ENCODE data around the gene EML5.
"Not testable (repeated sequence)": the region's sequence is repeated elsewhere in the genome, so short reads cannot be mapped to it uniquely, and the experiment has no call there.

The EML5 gene

DNA sequence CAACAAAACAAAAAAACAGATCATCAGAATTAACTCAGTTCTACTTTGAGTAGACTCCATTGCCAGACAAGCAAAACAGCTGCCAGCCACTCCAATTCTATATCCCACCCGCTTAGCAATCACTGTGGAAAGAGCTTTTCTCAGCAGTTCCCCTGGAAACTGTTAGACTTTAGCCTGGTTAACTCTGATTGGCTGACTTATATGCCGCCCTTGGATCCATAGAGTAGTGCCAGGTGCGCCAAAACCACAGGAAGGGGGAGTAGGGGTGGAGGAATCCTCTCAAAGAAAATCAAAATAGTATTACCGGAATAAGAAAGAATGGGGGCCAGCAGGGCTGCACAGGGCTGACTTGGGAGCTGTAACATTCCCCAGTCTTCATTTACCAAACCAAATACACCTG lies 5.4 kb upstream of the EML5 start:
- no peaks in the 10 kb centered on the region for H3K36me3 ChIP-seq (ENCODE audit: control insufficient read depth, insufficient read depth, low read length)
- H3K9ac ChIP-seq (ENCODE audit: low read length) = no peak overlapping the region
- H3K4me3 ChIP-seq (ENCODE audit: low read length) = no peak overlapping the region
- H3K9me3 ChIP-seq (ENCODE audit: control insufficient read depth, low read length) = no peaks in the 10 kb centered on the region
- H3K27me3 ChIP-seq (ENCODE audit: control insufficient read depth, insufficient read depth, low read length) = no peaks in the 10 kb centered on the region
- H3K4me1 ChIP-seq (ENCODE audit: control insufficient read depth, insufficient read depth, low read length) = peaks cover 4% of the 10 kb centered on the region

DNA sequence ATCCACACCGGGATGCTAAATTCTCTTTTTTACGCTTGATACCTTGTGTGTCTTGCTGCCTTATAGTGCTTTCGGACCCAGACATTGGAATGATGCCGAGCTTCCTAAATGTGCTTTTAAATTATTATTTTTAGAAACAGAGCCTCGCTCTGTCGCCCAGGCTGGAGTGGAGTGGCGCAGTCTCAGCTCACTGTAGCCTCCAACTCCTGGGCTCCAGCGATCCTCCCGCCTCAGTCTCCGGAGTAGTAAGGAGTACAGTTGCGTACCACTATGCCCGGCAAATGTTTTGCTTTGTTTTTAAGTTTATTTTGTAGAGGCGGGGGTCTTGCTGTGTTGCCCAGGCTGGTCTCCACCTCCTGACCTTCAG lies 489 bp upstream of the EML5 start:
- no peak overlapping the region for H3K4me3 ChIP-seq (ENCODE audit: low read length)
- H3K9ac ChIP-seq (ENCODE audit: low read length) = peak overlapping the region; percentile 60
- no peaks in the 10 kb centered on the region for H3K9me3 ChIP-seq (ENCODE audit: control insufficient read depth, low read length)
- H3K27me3 ChIP-seq (ENCODE audit: control insufficient read depth, insufficient read depth, low read length) = peaks cover 12% of the 10 kb centered on the region
- H3K4me1 ChIP-seq (ENCODE audit: control insufficient read depth, insufficient read depth, low read length) = peaks cover 11% of the 10 kb centered on the region
- H3K36me3 ChIP-seq (ENCODE audit: control insufficient read depth, insufficient read depth, low read length) = no peaks in the 10 kb centered on the region

DNA sequence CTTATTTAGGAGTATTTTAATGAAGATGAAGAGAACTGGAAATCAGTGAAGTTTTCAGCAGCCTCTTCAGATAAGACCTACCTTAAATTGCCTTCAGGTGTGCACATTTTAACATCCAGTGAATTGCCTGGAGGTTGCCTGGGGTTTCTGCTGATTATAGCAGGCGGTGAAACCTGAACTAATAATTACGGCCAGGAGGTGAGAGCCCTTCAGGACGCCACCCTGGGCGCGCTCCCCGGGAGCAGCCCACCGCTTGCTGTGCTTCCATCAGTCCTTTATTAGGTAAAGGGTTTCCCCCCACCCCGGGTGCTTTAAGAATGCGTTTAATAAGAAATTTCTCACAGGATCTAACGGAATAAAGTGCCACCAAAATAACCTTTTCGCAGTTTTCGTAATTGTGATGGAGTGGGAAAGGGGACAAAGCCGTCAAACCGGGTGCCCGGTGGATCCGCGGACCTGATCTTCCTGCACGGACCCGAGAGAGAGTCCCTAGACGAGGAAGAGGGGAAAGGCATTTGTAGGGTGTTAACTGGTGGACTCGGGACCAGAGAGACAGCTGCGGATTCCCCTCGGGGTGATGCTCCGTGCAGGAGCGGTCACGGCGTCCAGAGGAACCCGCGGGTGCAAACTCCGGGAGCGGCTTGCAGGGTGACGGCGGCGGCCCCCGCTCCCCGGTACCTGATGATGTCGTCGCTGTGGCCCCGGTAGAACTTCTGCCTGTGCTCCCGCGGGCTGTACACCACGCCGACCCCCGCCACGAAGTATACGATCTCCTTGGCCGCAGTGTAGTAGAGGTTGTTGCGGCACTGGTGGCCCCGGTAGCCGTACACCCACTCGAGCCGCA lies 902 bp downstream of the EML5 start:
- Histone ChIP-seq H3K9me3 (ENCODE audit: control insufficient read depth, low read length) (no peaks in the 10 kb centered on the region), H3K4me1 (ENCODE audit: control insufficient read depth, insufficient read depth, low read length) (peaks cover 11% of the 10 kb centered on the region), H3K9ac (ENCODE audit: low read length) (peak overlapping the region; percentile 60), H3K36me3 (ENCODE audit: control insufficient read depth, insufficient read depth, low read length) (no peaks in the 10 kb centered on the region), H3K27me3 (ENCODE audit: control insufficient read depth, insufficient read depth, low read length) (peaks cover 12% of the 10 kb centered on the region), H3K4me3 (ENCODE audit: low read length) (no peak overlapping the region)

DNA sequence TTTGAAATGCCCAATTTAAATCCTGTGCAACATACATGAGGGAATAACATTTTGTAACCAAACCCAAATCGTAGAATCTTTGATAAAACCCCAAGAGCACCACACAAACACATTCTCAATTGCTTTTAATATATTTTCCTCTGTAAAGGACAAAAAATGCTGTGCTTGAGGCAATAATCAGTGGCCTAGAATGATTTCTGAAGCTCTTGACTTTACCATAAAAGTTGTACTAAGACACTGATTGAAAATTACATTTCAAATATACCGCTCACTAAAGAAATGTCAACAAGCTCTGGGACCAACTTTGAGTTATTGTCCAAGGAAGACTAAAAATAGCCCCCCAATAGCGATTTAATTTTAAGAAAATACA lies 1.5 kb downstream of the EML5 start:
- H3K27me3 ChIP-seq (ENCODE audit: control insufficient read depth, insufficient read depth, low read length) = peaks cover 12% of the 10 kb centered on the region
- H3K4me3 ChIP-seq (ENCODE audit: low read length) = no peak overlapping the region

DNA sequence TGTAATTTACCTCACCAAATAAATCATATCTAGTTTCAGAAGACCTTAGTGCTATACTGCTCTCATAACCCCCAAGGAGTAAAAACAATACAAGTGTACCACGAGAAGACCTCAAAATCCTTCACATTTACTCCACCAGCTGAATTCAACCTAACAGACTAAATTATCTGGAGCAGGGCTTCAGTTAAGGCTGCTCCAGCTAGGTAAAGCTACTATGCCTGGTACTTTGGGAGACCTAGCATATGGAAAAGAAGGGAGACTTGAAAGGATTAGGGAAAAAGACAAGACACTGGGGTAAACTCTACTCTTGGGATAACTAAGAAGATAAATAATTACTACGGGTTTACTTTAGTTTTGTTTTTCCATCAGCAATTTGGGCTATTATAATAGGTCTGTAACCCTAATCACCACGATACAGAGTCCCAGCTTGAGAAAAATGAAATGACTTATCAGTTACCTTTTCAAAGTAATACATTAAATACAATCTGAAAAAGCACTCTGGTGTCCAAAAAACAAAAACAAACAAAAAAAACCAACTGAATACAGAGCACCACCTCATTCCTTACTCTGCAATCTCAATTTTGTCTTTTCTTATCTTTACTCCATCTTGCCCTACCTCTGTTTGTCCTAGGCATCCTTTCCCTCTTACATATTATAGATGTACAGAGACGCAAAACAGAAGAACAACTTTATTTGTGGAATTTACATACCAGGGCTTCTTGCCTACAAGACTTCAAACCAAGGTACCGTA lies 2.1 kb downstream of the EML5 start:
- H3K9me3 ChIP-seq (ENCODE audit: control insufficient read depth, low read length) = no peaks in the 10 kb centered on the region
- peaks cover 11% of the 10 kb centered on the region for H3K4me1 ChIP-seq (ENCODE audit: control insufficient read depth, insufficient read depth, low read length)
- H3K36me3 ChIP-seq (ENCODE audit: control insufficient read depth, insufficient read depth, low read length) = no peaks in the 10 kb centered on the region
- H3K27me3 ChIP-seq (ENCODE audit: control insufficient read depth, insufficient read depth, low read length) = peaks cover 12% of the 10 kb centered on the region
- no peak overlapping the region for H3K9ac ChIP-seq (ENCODE audit: low read length)
- H3K4me3 ChIP-seq (ENCODE audit: low read length) = no peak overlapping the region

More for the DNA sequence above, 1.5 kb downstream of the EML5 start:
- H3K36me3 ChIP-seq (ENCODE audit: control insufficient read depth, insufficient read depth, low read length) = no peaks in the 10 kb centered on the region
- no peak overlapping the region for H3K9ac ChIP-seq (ENCODE audit: low read length)
- peaks cover 11% of the 10 kb centered on the region for H3K4me1 ChIP-seq (ENCODE audit: control insufficient read depth, insufficient read depth, low read length)
- H3K9me3 ChIP-seq (ENCODE audit: control insufficient read depth, low read length) = no peaks in the 10 kb centered on the region

DNA sequence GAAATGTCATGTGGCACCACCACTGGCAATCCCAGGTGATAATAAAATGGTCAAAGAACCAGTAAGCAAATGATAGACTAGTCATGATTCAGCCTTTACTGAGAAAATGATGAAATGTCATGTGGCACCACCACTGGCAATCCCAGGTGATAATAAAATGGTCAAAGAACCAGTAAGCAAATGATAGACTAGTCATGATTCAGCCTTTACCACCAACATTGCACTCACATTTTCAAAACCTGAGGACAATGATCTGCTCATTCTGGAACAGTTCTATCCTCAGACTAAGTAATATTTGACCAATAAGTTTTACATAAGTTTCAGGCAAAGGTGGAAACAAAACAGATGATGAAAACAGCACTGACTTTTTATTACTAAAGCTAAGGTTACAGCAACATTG lies 3.2 kb downstream of the EML5 start:
- H3K4me3 ChIP-seq (ENCODE audit: low read length); H3K9me3 ChIP-seq (ENCODE audit: control insufficient read depth, low read length); H3K9ac ChIP-seq (ENCODE audit: low read length); H3K36me3 ChIP-seq (ENCODE audit: control insufficient read depth, insufficient read depth, low read length): not testable (repeated sequence)
- Histone ChIP-seq H3K27me3 (ENCODE audit: control insufficient read depth, insufficient read depth, low read length) (peaks cover 12% of the 10 kb centered on the region), H3K4me1 (ENCODE audit: control insufficient read depth, insufficient read depth, low read length) (peaks cover 11% of the 10 kb centered on the region)

DNA sequence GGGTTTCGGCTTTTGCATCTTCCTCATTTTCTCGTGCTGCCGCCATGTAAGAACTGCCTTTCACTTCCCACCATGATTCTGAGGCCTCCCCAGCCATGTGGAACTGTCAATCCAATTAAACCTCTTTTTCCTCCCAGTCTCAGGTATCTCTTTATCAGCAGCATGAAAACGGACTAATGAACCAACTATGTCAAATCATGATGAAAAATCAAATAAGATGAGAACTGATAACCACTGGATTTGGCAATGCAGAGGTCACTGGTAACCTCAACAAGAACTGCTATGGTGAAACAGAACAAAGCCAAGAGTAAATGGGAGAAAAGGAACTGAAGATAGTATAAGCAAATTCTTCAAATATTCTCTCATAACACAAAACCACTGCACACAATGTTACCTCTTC lies 6.0 kb downstream of the EML5 start:
- Histone ChIP-seq H3K27me3 (ENCODE audit: control insufficient read depth, insufficient read depth, low read length) (peaks cover 8% of the 10 kb centered on the region), H3K9ac (ENCODE audit: low read length) (no peak overlapping the region), H3K4me1 (ENCODE audit: control insufficient read depth, insufficient read depth, low read length) (no peaks in the 10 kb centered on the region)

DNA sequence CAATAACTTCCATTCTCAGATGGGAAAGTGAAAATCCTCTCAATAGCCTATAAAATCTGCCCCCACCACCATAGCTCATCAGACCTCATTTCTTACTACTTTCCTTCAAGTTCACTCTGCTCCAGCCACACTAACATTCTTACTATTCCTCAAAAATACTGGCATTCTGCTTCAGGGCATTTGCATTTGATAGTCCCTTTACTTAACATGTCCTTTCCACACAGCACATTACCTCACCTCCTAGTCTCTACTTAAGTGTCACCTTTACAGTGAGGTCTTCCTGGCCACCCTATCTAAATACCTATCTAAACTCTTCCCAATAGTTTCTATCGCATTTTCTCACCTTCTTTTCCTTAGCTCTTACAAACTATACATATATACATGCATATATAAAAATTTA lies 6.8 kb downstream of the EML5 start:
- Histone ChIP-seq H3K9ac (ENCODE audit: low read length) (no peak overlapping the region), H3K9me3 (ENCODE audit: control insufficient read depth, low read length) (no peaks in the 10 kb centered on the region), H3K4me1 (ENCODE audit: control insufficient read depth, insufficient read depth, low read length) (no peaks in the 10 kb centered on the region), H3K4me3 (ENCODE audit: low read length) (no peak overlapping the region), H3K36me3 (ENCODE audit: control insufficient read depth, insufficient read depth, low read length) (no peaks in the 10 kb centered on the region), H3K27me3 (ENCODE audit: control insufficient read depth, insufficient read depth, low read length) (peaks cover 4% of the 10 kb centered on the region)

More for the DNA sequence above, 6.0 kb downstream of the EML5 start:
- Histone ChIP-seq H3K4me3 (ENCODE audit: low read length) (no peak overlapping the region), H3K9me3 (ENCODE audit: control insufficient read depth, low read length) (no peaks in the 10 kb centered on the region), H3K36me3 (ENCODE audit: control insufficient read depth, insufficient read depth, low read length) (no peaks in the 10 kb centered on the region)

DNA sequence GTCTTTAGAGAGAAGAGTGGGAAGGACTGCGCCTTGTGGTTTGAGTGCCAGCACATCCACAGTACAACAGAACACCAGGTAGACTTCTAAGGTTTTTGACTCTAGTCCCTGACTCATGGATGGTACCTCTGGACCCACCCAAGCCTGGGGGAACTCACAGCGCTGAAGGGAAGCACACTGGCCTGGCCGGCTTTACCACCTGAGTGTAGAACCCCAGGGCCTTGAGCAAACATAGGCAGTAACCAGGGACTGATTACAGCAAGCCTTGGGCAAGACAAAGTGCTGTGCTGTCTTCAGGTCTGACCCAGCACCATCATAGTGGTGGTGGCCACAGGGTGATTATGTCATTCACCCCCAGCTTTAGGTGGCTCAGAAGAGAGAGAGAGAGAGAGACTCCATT lies 17.2 kb downstream of the EML5 start:
- Histone ChIP-seq H3K9ac (ENCODE audit: low read length) (no peak overlapping the region), H3K4me1 (ENCODE audit: control insufficient read depth, insufficient read depth, low read length) (no peaks in the 10 kb centered on the region), H3K9me3 (ENCODE audit: control insufficient read depth, low read length) (no peaks in the 10 kb centered on the region), H3K27me3 (ENCODE audit: control insufficient read depth, insufficient read depth, low read length) (no peaks in the 10 kb centered on the region), H3K4me3 (ENCODE audit: low read length) (no peak overlapping the region), H3K36me3 (ENCODE audit: control insufficient read depth, insufficient read depth, low read length) (no peaks in the 10 kb centered on the region)

DNA sequence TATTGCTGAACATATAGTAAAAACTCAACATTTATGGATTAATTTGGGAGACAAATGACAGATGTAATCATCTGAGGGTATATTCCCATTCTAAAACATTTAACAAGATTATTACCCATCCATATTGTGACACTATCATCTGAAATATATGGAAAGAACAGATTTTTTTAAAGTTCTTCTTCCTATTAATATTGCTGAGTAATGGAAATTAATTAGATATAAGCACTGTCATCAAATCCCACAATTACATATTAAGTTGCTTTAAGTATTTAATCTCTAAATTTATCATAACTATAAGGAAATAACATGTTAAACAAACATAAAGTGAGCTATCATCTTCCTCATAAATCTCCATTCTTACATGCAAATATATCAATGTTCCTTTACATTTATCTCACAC lies 22.0 kb downstream of the EML5 start:
- no peaks in the 10 kb centered on the region for H3K27me3 ChIP-seq (ENCODE audit: control insufficient read depth, insufficient read depth, low read length)
- H3K4me1 ChIP-seq (ENCODE audit: control insufficient read depth, insufficient read depth, low read length) = no peaks in the 10 kb centered on the region
- no peaks in the 10 kb centered on the region for H3K36me3 ChIP-seq (ENCODE audit: control insufficient read depth, insufficient read depth, low read length)

DNA sequence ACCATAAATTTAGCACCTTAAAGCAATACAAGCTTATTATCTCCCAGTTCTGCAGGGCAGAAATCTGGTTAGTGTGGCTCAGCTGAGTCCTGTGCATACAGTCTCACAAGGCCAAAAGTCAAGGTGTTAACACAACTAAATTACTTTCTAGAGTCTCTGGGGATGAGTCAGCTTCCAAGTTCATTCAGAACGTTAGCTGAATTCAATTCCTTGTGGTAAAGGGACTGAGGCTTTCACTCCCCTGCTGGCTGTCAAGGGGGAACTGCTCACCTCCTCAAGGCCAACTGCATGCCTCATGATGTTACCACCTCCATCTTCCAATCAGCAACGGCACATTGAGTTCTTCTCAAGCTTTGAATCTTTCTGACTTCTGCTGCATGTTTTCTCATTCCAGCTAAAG lies 27.6 kb downstream of the EML5 start:
- Histone ChIP-seq H3K9me3 (ENCODE audit: control insufficient read depth, low read length) (no peaks in the 10 kb centered on the region), H3K4me1 (ENCODE audit: control insufficient read depth, insufficient read depth, low read length) (no peaks in the 10 kb centered on the region), H3K9ac (ENCODE audit: low read length) (no peak overlapping the region), H3K36me3 (ENCODE audit: control insufficient read depth, insufficient read depth, low read length) (no peaks in the 10 kb centered on the region), H3K27me3 (ENCODE audit: control insufficient read depth, insufficient read depth, low read length) (no peaks in the 10 kb centered on the region), H3K4me3 (ENCODE audit: low read length) (no peak overlapping the region)

More for the DNA sequence above, 22.0 kb downstream of the EML5 start:
- no peak overlapping the region for H3K4me3 ChIP-seq (ENCODE audit: low read length)
- no peaks in the 10 kb centered on the region for H3K9me3 ChIP-seq (ENCODE audit: control insufficient read depth, low read length)
- H3K9ac ChIP-seq (ENCODE audit: low read length) = no peak overlapping the region

DNA sequence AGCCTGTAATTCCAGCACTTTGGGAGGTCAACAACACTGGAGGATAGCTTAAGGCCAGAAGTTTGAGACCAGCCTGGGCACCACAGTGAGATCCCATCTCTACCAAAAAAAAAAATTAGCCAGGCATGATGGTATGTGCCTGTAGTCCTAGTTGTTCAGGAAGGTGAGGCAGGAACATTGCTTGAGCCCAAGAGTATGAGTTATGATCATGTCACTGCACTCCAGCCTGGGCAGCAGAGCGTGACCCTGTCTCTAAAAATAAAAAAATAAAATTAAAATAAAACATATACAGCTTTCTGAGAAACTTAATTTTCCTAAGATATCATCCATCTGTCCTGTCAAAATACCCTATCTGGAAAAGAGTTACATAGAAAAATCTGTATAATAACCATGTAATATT lies 38.9 kb downstream of the EML5 start:
- no peak overlapping the region for H3K4me3 ChIP-seq (ENCODE audit: low read length)
- no peaks in the 10 kb centered on the region for H3K9me3 ChIP-seq (ENCODE audit: control insufficient read depth, low read length)
- no peak overlapping the region for H3K9ac ChIP-seq (ENCODE audit: low read length)
- H3K27me3 ChIP-seq (ENCODE audit: control insufficient read depth, insufficient read depth, low read length) = no peaks in the 10 kb centered on the region
- no peaks in the 10 kb centered on the region for H3K36me3 ChIP-seq (ENCODE audit: control insufficient read depth, insufficient read depth, low read length)
- H3K4me1 ChIP-seq (ENCODE audit: control insufficient read depth, insufficient read depth, low read length) = no peaks in the 10 kb centered on the region

All from mucosa of stomach (tissue), 1 donor.